Activated naive CD4-positive, alpha-beta T cell treated with anti-CD3 and anti-CD28 coated beads, Interleukin-2, amount 50 U/mL, for 72 hours (primary cell): ENCODE data around the gene FRMD3. TPM values are rescaled to one million over a fixed set of nuclear protein-coding genes. Genes with fewer than 3 reads are reported as not detected.
A peak's percentile ranks its signal among the peaks of the same experiment; 100 is the strongest.
"Not testable (repeated sequence)": the region's sequence is repeated elsewhere in the genome, so short reads cannot be mapped to it uniquely, and the experiment has no call there.

Experiments used
- ATAC-seq, 2 donors: fragments of 150-1000 bp; cut with Tn5 transposase; 2 replicates each; pipeline ENCODE4 v1.10.0; 2021; ENCODE audit warnings: mild to moderate bottlenecking in 2 of 2, moderate library complexity in 2 of 2
- DNase-seq, 2 donors: peaks; one replicate each; pipeline ENCODE4 v3.0.0; 2021 to 2022; ENCODE audit warnings: low spot score in 2 of 2
- H3K27ac Mint-ChIP-seq, 2 donors: one replicate each; pipeline ENCODE4 v1.8.0; 2022; ENCODE audit warnings: mild to moderate bottlenecking in 2 of 2, mixed read lengths in 2 of 2
- H3K36me3 Mint-ChIP-seq, 2 donors: one replicate each; pipeline ENCODE4 v1.8.0; 2022; ENCODE audit warnings: mixed read lengths in 2 of 2
- H3K9me3 Mint-ChIP-seq, 2 donors: one replicate each; pipeline ENCODE4 v1.8.0; 2022; ENCODE audit warnings: mixed read lengths in 2 of 2
- total RNA-seq, 2 donors: library from RNA; stranded (reverse); gene quantifications; one replicate each; pipeline ENCODE4 v1.2.3, GENCODE V29; 2022

FRMD3 gene
- total RNA-seq, 2 donors from 2014 or later = 0.25 to 0.64 TPM

DNA sequence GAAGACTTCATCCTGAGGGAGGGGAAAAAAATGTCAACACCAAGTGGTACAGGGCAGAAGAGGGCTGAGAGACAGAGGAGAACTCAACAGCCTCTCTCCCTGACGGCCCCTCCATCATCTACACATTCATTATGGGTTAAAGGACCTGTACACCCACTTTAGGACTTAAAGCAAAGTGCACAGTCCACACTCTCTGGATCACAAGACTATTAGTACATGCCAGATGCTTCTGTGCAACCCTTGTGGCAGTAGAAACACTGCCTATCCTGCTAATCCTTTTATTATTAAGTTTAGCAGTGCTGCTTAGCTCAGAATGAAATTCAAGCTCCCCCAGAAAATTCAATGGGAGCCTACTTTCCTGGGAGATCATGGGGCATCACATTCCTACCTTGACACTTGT lies 1.9 kb downstream of the FRMD3 start:
- no peak for ATAC-seq
- Mint-ChIP-seq H3K27ac (no peak overlapping the region), H3K36me3 (no peaks in the 10 kb centered on the region), H3K9me3 (no peaks in the 10 kb centered on the region)
- DNase-seq = no peak

DNA sequence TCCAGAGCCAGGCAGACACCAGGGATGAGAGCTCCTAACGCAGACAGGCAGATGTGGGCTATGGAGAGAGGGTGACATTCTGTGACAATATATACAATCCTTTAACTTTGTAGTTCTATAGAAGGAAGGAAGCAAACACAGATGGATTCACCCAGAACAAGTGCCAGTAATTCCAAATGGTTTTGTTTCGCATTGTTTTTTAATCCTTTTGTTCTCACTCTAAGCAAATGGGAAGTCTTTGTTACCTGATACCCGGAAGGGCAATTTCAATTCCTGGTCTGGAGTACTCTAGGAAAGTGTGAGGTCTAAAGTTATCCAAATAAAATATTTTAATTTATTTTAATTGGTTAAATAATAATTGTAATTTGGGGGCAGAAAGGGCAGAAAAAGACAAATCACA lies 2.5 kb downstream of the FRMD3 start:
- H3K9me3 Mint-ChIP-seq = no peaks in the 10 kb centered on the region
- no peak for DNase-seq
- no peak for ATAC-seq

DNA sequence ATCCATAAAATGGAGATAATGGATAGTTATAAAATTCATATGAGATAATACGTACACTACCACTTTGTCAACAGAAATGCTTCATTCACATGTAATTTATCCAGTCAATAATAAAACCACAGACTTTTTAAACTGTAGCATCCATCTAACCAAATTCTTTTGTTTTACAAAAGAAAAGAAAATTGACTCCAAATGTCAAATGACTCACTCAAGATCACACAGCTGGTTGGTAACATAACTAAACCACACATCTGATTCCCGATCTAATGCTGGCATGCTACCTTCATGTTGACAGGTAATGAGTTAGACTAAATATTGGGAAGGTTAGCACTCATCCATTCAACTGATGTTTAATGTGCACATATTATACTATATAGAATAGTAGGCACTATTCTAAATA lies 4.9 kb downstream of the FRMD3 start:
- Mint-ChIP-seq H3K36me3 (no peaks in the 10 kb centered on the region), H3K9me3 (peaks cover 0 to 3% of the 10 kb centered on the region in 2 donors), H3K27ac (no peak overlapping the region)
- ATAC-seq = no peak
- DNase-seq = no peak

More for the DNA sequence above, 2.5 kb downstream of the FRMD3 start:
- H3K27ac Mint-ChIP-seq = no peak overlapping the region
- no peaks in the 10 kb centered on the region for H3K36me3 Mint-ChIP-seq

DNA sequence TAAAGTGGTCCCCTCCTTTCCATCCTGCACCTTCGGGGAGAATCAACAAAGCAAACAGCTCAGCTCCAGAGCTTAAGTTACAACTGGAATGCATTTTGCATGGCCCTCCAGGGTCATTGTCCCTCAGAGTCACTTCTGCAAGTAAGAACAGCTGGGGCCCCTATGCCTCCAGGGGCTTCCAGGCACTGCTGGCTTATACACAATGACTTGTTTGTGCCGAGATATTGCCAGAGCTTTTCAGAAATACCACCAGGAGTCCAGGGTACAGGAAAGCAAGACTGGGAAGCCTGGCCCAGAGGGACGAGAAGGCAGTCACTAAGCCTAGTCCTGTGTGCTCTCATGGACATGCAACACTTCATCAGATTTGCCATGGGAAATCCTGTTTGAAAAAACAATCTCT lies 11.3 kb downstream of the FRMD3 start:
- H3K27ac Mint-ChIP-seq = no peak overlapping the region
- no peaks in the 10 kb centered on the region for H3K36me3 Mint-ChIP-seq
- DNase-seq = no peak
- peaks cover 0 to 3% of the 10 kb centered on the region in 2 donors for H3K9me3 Mint-ChIP-seq
- ATAC-seq = no peak

DNA sequence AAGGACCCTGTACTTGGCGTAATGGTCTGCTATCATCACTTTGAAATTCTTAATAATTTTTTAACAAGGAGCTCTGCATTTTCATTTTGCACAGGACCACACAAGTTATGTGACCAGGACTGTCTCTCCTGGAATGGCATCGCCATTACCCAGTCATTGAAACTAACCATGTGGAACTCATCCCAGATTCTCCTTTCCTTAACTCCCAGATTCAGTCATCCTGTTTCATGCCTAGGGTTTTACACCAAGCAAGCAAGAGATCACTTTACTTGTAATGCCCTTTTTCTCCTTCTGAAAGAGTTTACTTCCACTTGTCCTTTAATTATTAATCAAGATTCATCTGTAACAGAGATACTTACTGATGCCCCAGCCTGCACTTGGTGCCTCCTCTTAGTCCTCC lies 12.0 kb downstream of the FRMD3 start:
- H3K27ac Mint-ChIP-seq = no peak overlapping the region
- ATAC-seq (no peak), DNase-seq (no peak)
- H3K36me3 Mint-ChIP-seq = no peaks in the 10 kb centered on the region
- peaks cover 0 to 3% of the 10 kb centered on the region in 2 donors for H3K9me3 Mint-ChIP-seq

DNA sequence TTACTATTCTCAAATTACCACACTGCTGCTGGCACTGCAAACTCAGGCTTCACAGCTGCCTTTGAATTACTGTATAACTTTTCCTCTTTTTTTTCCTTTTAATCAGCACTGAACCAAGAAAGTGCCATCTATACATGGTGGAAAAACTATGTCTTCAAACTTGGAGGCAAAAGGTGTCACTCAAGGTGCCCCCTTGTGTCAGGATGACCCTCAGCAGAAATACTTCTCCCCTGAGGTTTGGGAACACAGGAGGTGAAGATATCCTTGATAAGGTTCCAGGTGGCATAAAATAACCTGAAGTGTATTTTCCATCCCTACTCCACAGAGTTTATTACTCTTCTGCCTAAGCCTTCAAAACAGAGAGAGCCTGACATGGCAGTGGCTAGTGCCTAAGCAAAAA lies 14.5 kb downstream of the FRMD3 start:
- DNase-seq (no peak), ATAC-seq (no peak)
- Mint-ChIP-seq H3K36me3 (no peaks in the 10 kb centered on the region), H3K9me3 (no peaks in the 10 kb centered on the region), H3K27ac (no peak overlapping the region)

DNA sequence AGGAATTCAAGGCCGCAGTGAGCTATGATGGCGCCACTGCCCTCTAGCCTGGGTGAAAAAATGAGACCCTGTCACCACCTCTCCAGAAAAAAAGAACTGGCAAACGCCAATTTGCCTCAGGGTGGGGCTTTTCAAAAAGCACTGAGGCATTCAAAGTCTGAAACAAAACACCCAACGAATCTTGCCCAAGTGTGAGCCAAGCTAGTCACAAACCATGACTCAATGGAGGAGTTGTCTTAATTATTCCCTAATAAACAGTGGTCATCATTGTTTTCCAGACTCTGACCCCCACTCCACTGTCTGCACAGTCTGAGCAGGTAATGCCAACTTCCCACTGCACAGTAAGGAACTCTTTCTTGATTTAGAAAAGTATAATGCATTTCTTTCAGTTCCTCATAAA lies 16.8 kb downstream of the FRMD3 start:
- H3K9me3 Mint-ChIP-seq = no peaks in the 10 kb centered on the region
- ATAC-seq = no peak
- no peak overlapping the region for H3K27ac Mint-ChIP-seq

DNA sequence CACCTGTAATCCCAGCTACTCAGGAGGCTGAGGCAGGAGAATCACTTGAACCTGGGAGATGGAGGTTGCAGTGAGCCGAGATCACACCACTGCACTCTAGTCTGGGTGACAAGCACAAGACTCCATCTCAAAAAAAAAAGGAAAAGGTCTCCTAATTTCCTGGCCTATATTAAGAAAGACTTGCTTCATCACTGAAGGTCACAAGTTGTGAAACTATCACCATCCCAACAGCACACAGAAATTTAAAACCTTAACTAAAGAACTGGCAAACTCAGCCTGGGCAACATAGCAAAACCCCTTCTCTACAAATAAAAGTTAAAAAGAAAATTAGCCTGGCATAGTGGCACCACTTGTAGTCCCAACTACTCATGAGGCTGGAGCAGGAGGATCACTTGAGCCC lies 17.2 kb downstream of the FRMD3 start:
- no peaks in the 10 kb centered on the region for H3K9me3 Mint-ChIP-seq
- DNase-seq (no peak), ATAC-seq (no peak)
- H3K36me3 Mint-ChIP-seq = no peaks in the 10 kb centered on the region
- no peak overlapping the region for H3K27ac Mint-ChIP-seq

More for the DNA sequence above, 16.8 kb downstream of the FRMD3 start:
- DNase-seq = no peak
- no peaks in the 10 kb centered on the region for H3K36me3 Mint-ChIP-seq

DNA sequence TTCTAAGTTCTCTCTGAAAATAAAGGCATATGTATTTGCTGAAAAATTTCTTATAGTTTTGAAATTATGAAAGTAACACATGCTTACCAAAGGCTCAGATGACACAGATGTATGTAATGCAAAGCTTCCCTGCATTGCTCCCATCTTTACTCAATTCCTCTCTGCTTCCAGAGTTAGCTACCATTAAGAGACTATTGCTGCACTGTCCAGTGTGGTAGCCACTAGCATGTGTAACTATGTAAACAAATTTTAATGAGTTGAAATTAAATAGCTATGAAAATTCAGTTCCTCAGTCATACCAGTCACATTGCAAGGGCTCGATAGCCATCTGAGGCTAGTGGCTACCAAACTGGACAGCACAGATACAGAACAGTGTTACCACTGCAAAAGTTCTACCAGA lies 17.9 kb downstream of the FRMD3 start:
- Mint-ChIP-seq H3K9me3 (no peaks in the 10 kb centered on the region), H3K36me3 (no peaks in the 10 kb centered on the region), H3K27ac (no peak overlapping the region)
- DNase-seq (no peak), ATAC-seq (no peak)

DNA sequence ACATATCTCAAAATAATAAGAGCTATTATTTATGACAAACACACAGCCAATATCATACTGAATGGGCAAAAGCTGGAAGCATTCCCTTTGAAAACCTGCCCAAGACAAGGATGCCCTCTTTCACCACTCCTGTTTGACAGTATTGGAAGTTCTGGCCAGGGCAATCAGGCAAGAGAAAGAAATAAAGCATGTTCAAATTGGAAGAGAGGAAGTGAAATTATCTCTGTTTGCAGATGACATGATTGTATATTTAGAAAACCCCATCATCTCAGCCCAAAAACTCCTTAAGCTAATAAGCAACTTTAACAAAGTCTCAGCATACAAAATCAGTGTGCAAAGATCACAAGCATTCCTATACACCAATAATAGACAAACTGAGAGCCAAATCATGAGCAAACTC lies 20.2 kb downstream of the FRMD3 start:
- not testable (repeated sequence) for H3K36me3 Mint-ChIP-seq, DNase-seq, ATAC-seq, H3K27ac Mint-ChIP-seq, H3K9me3 Mint-ChIP-seq

DNA sequence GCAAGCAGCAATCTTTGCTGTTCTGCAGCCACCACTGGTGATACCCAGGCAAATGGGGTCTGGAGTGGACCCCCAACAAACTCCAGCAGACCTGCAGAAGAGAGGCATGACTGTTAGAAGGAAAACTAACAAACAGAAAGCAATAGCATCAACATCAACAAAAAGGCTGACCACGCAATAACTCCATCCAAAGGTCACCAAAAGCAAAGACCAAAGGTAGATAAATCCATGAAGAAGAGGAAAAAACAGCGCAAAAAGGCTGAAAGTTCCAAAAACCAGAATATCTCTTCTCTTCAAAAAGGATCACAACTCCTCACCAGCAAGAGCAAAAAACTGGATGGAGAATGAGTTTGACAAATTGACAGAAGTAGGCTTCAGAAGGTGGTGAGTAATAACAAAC lies 23.4 kb downstream of the FRMD3 start:
- no peaks in the 10 kb centered on the region for H3K36me3 Mint-ChIP-seq
- H3K9me3 Mint-ChIP-seq = no peaks in the 10 kb centered on the region
- no peak for DNase-seq
- H3K27ac Mint-ChIP-seq = no peak overlapping the region
- ATAC-seq = no peak

DNA sequence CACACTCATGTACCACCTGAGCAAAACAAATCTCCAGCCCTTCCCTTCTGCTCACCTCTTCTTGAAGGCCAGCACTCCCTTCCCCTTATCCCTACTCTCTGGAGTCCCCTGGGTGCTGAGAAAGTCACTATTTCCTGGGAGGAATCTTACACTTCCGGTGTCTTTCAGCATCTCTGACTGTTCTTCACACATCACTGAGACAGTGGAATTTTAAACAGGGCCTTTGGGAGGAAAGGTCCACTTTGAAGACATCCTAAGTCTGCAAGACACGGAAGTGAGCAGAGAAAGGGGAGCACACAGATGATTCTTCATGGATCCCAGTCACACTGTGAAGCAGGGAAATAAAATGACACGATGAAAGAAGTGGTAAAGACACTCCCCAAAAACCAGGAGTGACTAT lies 25.6 kb downstream of the FRMD3 start:
- Mint-ChIP-seq H3K36me3 (no peaks in the 10 kb centered on the region), H3K9me3 (no peaks in the 10 kb centered on the region), H3K27ac (no peak overlapping the region)
- no peak for ATAC-seq
- no peak for DNase-seq

DNA sequence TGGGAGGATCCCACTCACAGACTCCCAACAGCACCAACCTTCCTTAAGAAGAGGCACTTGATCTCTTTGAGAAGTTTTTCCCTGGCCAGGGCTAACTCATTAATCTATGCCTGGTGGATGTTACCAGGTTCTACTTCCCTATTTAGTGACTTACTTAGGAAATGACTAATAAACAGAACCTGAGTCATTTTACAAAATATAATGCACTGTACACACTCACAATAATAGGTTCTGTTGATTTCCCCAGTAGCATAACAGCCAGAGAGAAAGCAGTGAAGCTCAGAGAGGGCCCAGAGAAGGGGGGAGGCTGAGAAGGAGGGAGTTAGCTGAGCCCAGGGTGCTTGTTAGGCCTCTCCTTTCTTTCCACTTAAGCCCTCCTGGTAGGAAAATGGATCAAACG lies 27.1 kb downstream of the FRMD3 start:
- Mint-ChIP-seq H3K9me3 (no peaks in the 10 kb centered on the region), H3K27ac (no peak overlapping the region), H3K36me3 (no peaks in the 10 kb centered on the region)
- DNase-seq (no peak), ATAC-seq (peak in 1 of 2 donors; percentile 83)

DNA sequence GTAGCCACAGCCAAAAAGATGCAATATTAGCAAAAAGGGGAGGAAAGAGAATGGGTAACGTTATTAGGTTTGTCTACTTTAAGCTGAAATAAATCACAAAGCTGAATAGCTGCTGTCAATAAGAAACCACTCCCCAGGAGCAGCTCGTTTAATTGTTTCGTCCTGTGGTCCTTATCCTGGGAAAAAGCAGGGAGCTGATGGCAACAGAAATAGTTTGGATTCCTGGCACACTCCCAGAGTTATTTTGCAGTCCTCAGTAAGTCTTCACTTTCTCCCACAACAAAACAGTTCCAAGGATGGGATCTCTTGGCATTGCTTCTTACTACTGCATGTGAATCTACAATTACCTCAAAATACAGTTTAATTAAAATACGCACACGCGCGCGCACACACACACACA lies 28.8 kb downstream of the FRMD3 start:
- ATAC-seq (no peak), DNase-seq (no peak)
- Mint-ChIP-seq H3K27ac (no peak overlapping the region), H3K9me3 (no peaks in the 10 kb centered on the region), H3K36me3 (no peaks in the 10 kb centered on the region)

DNA sequence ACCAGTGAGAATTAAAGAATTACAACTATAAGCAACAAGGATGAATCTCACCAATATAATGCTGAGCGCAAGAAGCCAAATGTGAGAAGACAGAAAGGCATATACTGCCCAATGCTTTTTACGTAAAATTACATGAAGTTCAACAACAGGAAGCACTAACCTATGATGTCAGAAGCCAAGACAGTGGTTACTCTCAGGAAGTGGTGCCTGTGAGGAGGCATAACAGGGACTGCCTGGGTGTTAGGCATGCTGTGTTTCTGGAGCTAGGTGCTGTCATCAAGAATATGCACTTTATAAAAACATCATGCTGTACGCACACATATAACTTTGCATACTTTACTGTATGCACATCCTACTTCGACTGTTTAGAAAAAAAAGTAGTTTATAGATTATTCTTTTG lies 30.1 kb downstream of the FRMD3 start:
- peak in 1 of 2 donors; percentile 20 for ATAC-seq
- Mint-ChIP-seq H3K9me3 (no peaks in the 10 kb centered on the region), H3K27ac (no peak overlapping the region), H3K36me3 (no peaks in the 10 kb centered on the region)
- DNase-seq = no peak

DNA sequence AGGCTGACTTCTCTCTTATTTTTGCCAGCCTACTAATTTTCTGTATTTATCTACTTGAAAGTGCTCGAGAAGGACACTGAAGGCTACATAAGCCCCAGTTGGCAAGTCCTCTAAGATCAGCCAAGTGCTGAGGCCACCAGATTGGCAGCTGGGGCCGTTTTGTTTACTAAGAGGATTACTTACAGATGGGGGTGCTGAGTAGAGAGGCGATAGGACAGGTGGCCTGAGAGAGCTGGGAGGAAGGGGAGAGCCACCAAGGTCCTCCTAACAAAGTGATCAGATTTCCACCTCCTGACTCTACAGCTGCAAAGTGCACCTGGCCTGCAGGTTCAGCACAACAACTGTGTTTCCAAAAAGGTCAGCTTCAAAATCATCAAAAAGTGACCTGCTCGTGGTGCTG lies 32.9 kb downstream of the FRMD3 start:
- H3K36me3 Mint-ChIP-seq = no peaks in the 10 kb centered on the region
- no peak for ATAC-seq
- no peaks in the 10 kb centered on the region for H3K9me3 Mint-ChIP-seq
- no peak overlapping the region for H3K27ac Mint-ChIP-seq
- DNase-seq = no peak

DNA sequence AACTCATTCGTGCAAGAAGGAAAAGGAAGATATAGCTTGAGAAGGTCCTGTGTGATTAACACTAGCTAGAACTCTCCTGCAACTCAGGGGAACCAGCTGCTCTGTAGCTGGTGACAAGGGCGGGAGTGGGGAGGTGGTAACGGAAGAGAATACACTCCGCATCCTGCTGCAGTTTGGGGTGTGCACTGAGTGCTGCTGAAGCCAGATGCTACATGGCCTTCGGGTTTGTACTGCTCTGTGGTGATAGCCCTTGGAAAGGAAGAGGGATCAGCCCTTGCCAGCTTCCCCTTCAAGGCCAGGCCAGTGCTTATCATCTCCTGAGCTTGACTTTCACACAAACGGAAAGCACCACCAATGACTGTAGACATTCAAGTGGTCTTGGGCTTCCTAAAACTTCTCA lies 34.3 kb downstream of the FRMD3 start:
- ATAC-seq (no peak), DNase-seq (no peak)
- no peaks in the 10 kb centered on the region for H3K36me3 Mint-ChIP-seq
- no peaks in the 10 kb centered on the region for H3K9me3 Mint-ChIP-seq
- H3K27ac Mint-ChIP-seq = no peak overlapping the region

DNA sequence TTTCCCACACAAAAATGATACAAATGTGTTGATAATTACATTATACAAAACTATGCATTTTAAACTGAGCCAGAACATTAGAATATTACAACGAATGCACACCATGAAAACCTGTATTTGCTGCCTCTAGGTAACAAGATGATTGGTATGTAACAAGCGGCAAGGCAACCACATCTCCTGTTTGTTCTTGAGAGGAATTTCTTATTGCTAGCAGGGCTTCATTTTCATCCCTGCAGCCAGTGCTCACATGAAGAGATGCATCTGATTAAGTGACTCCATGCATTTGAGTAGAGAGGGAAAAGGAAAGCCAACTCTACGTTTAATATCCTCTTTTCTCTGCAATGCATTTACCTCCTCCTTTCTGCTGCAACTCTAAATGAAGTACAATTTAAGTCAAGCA lies 36.6 kb downstream of the FRMD3 start:
- ATAC-seq (no peak), DNase-seq (no peak)
- Mint-ChIP-seq H3K9me3 (no peaks in the 10 kb centered on the region), H3K27ac (no peak overlapping the region), H3K36me3 (no peaks in the 10 kb centered on the region)

DNA sequence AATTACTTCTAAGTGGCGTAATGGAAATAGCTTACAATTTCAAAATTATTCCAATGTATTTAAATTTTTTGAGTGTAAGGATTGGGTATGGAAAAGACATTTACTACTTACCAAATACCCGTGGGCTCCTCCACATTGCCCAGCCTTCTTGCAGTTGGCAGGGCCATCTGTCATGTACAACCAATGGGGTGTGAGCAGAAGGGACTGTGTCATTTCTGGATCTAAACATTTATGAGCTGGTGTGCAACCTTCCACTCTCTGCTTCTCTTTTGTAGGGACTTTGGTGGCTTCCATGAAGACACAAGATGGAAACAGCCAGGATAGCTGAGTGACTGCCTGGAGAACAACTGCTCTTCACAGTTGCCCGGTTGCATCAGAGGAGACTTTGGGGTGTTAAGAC lies 40.8 kb downstream of the FRMD3 start:
- no peaks in the 10 kb centered on the region for H3K36me3 Mint-ChIP-seq
- DNase-seq = no peak
- no peak overlapping the region for H3K27ac Mint-ChIP-seq
- H3K9me3 Mint-ChIP-seq = no peaks in the 10 kb centered on the region
- ATAC-seq = no peak
